GM12873 (cell line): ENCODE results near the gene FAR1.

Source experiments
- CTCF ChIP-seq: IDR thresholded peaks from 2 replicates; pipeline ENCODE4 v1.5.1; 2012; ENCODE audit warnings: low read depth, mild to moderate bottlenecking, moderate library complexity, low read length, control low read depth; ENCODE audit not compliant: insufficient read depth; ENCODE audit errors: missing control alignments

The FAR1 gene

GRCh38 chr11:13772223-13773046 is 104.0 kb downstream of the FAR1 start:
- TF ChIP-seq CTCF = peak; percentile 45

- TF ChIP-seq CTCF = no peak
Measured at GRCh38 chr11:13775471-13775870, 107.0 kb downstream of the FAR1 start.

- TF ChIP-seq CTCF = peak; percentile 29
Measured at GRCh38 chr11:13776134-13776815, 107.8 kb downstream of the FAR1 start.

- TF ChIP-seq CTCF = no peak
Measured at GRCh38 chr11:13777341-13777985, 109.0 kb downstream of the FAR1 start.

- no peak for TF ChIP-seq CTCF
Measured at GRCh38 chr11:13778345-13778744, 109.9 kb downstream of the FAR1 start.

GRCh38 chr11:13781153-13781552 is 112.7 kb downstream of the FAR1 start:
- TF ChIP-seq CTCF = no peak
